CD8-positive, alpha-beta memory T cell (primary cell): ENCODE results near the gene ACYP1. TPM values are rescaled to one million over a fixed set of nuclear protein-coding genes. Genes with fewer than 3 reads are reported as not detected.

Experiments used
- CTCF ChIA-PET: fragments of 350-600 bp; sonication (Branson Sonifier 250); formaldehyde crosslinking; loops from one replicate; lab custom pipeline; 2021; ENCODE audit warnings: antibody characterized with exemption; lab: Charles Lee
- POLR2A ChIA-PET: fragments of 350-600 bp; sonication (Branson Sonifier 250); formaldehyde crosslinking; loops from one replicate; lab custom pipeline; 2021; ENCODE audit warnings: antibody characterized with exemption; lab: Charles Lee
- DNase-seq, 5 donors: peaks; one replicate each; pipeline versions ENCODE4 v3.0.0 to v3.0.0-alpha.2; 2020 to 2022; ENCODE audit warnings: mixed read lengths in 1 of 5
- H3K27ac ChIP-seq: one replicate; pipeline ENCODE4 v1.7.0; 2013; ENCODE audit warnings: low read depth, mild to moderate bottlenecking, low read length, moderate library complexity
- H3K27me3 ChIP-seq: 2 replicates; pipeline ENCODE4 v1.7.0; 2013; ENCODE audit warnings: low read length, mild to moderate bottlenecking; ENCODE audit not compliant: insufficient read depth, poor library complexity, severe bottlenecking
- H3K36me3 ChIP-seq: 2 replicates; pipeline ENCODE4 v1.7.0; 2013; ENCODE audit warnings: mild to moderate bottlenecking, low read length, moderate library complexity; ENCODE audit not compliant: insufficient read depth
- H3K4me1 ChIP-seq: 2 replicates; pipeline ENCODE4 v1.7.0; 2013; ENCODE audit warnings: mild to moderate bottlenecking, low read length, moderate library complexity; ENCODE audit not compliant: insufficient read depth
- H3K4me3 ChIP-seq: 2 replicates; pipeline ENCODE4 v1.7.0; 2013; ENCODE audit warnings: mild to moderate bottlenecking, low read length
- H3K9me3 ChIP-seq: 2 replicates; pipeline ENCODE4 v1.7.0; 2013; ENCODE audit warnings: mild to moderate bottlenecking, low read length
- H3K27ac Mint-ChIP-seq, 8 donors: one replicate each; pipeline ENCODE4 v1.8.0; 2020 to 2021; ENCODE audit warnings: mixed read lengths in 8 of 8, mild to moderate bottlenecking in 6 of 8, inconsistent platforms in 3 of 8, moderate library complexity in 3 of 8
- H3K27me3 Mint-ChIP-seq, 2 donors: one replicate each; pipeline ENCODE4 v1.8.0; 2020 to 2021; ENCODE audit warnings: mixed read lengths in 2 of 2, mild to moderate bottlenecking in 1 of 2, moderate library complexity in 1 of 2
- H3K36me3 Mint-ChIP-seq, 3 donors: one replicate each; pipeline ENCODE4 v1.8.0; 2020 to 2021; ENCODE audit warnings: mixed read lengths in 3 of 3, inconsistent platforms in 1 of 3, mild to moderate bottlenecking in 1 of 3
- H3K4me1 Mint-ChIP-seq, 3 donors: one replicate each; pipeline ENCODE4 v1.8.0; 2020 to 2021; ENCODE audit warnings: mixed read lengths in 3 of 3, inconsistent platforms in 1 of 3, mild to moderate bottlenecking in 1 of 3
- H3K4me3 Mint-ChIP-seq, 7 donors: one replicate each; pipeline ENCODE4 v1.8.0; 2020 to 2021; ENCODE audit warnings: mixed read lengths in 7 of 7, mild to moderate bottlenecking in 6 of 7, moderate library complexity in 4 of 7, inconsistent platforms in 2 of 7
- H3K9me3 Mint-ChIP-seq, 5 donors: one replicate each; pipeline ENCODE4 v1.8.0; 2020 to 2022; ENCODE audit warnings: mixed read lengths in 5 of 5, mild to moderate bottlenecking in 3 of 5, moderate library complexity in 2 of 5, inconsistent platforms in 1 of 5
- polyA plus RNA-seq: library from polyadenylated mRNA; unstranded; fragments of 300-500 nt; fragmentation: Illumina TruSeq; gene quantifications from one replicate; pipeline ENCODE4 v1.2.3, GENCODE V29; 2021
- total RNA-seq, 2 experiments: library from RNA; stranded (reverse); gene quantifications; one replicate each; pipeline ENCODE4 v1.2.3, GENCODE V29; 2021

Gene ACYP1
- total and polyA plus RNA-seq, 3 experiments from 2014 or later: 20.1 to 39.2 (median 37.4) TPM

- no peaks in the 10 kb centered on the region for H3K9me3 Mint-ChIP-seq
- peaks cover 0 to 21% (median 7%) of the 10 kb centered on the region in 3 donors for H3K36me3 Mint-ChIP-seq
- no peaks in the 10 kb centered on the region for H3K36me3 ChIP-seq
- ChIA-PET CTCF (no interaction called here), POLR2A (no interaction called here)
- H3K27ac ChIP-seq: no peak overlapping the region
- H3K27me3 ChIP-seq: no peaks in the 10 kb centered on the region
- H3K4me1 ChIP-seq: peaks cover 20% of the 10 kb centered on the region
- peak overlapping the region in 1 of 7 donors; percentile 43 for H3K4me3 Mint-ChIP-seq
- H3K4me3 ChIP-seq: no peak overlapping the region
- H3K27me3 Mint-ChIP-seq: no peaks in the 10 kb centered on the region
- H3K9me3 ChIP-seq: no peaks in the 10 kb centered on the region
- peaks cover 54 to 81% (median 69%) of the 10 kb centered on the region in 3 donors for H3K4me1 Mint-ChIP-seq
- no peak for DNase-seq
- H3K27ac Mint-ChIP-seq: no peak overlapping the region
These were observed 16.9 kb downstream of the ACYP1 start for GRCh38 chr14:75046899-75047298.

- H3K9me3 Mint-ChIP-seq: no peaks in the 10 kb centered on the region
- Histone ChIP-seq H3K4me3 (no peak overlapping the region), H3K9me3 (no peaks in the 10 kb centered on the region), H3K4me1 (peaks cover 20% of the 10 kb centered on the region), H3K27ac (no peak overlapping the region), H3K36me3 (no peaks in the 10 kb centered on the region), H3K27me3 (no peaks in the 10 kb centered on the region)
- peak overlapping the region in 1 of 7 donors; percentile 15 for H3K4me3 Mint-ChIP-seq
- ChIA-PET CTCF (no interaction called here), POLR2A (no interaction called here)
- peaks cover 50 to 77% (median 66%) of the 10 kb centered on the region in 3 donors for H3K4me1 Mint-ChIP-seq
- peaks cover 0 to 27% (median 7%) of the 10 kb centered on the region in 3 donors for H3K36me3 Mint-ChIP-seq
- no peak for DNase-seq
- H3K27me3 Mint-ChIP-seq: no peaks in the 10 kb centered on the region
- no peak overlapping the region for H3K27ac Mint-ChIP-seq
These were observed 17.5 kb downstream of the ACYP1 start for GRCh38 chr14:75046275-75046674.

GRCh38 chr14:75044752-75045151 lies 19.1 kb downstream of the ACYP1 start:
- Mint-ChIP-seq H3K4me3 (no peak overlapping the region), H3K27me3 (no peaks in the 10 kb centered on the region), H3K4me1 (peaks cover 37 to 64% (median 52%) of the 10 kb centered on the region in 3 donors), H3K27ac (no peak overlapping the region), H3K36me3 (peaks cover 0 to 31% (median 8%) of the 10 kb centered on the region in 3 donors), H3K9me3 (no peaks in the 10 kb centered on the region)
- no peak for DNase-seq
- no peaks in the 10 kb centered on the region for H3K36me3 ChIP-seq
- no peaks in the 10 kb centered on the region for H3K9me3 ChIP-seq
- H3K4me1 ChIP-seq: peaks cover 10% of the 10 kb centered on the region
- H3K27ac ChIP-seq: no peak overlapping the region
- no peak overlapping the region for H3K4me3 ChIP-seq
- H3K27me3 ChIP-seq: no peaks in the 10 kb centered on the region
- POLR2A ChIA-PET: no interaction called here
- CTCF ChIA-PET: no interaction called here

- Mint-ChIP-seq H3K4me1 (peaks cover 36 to 60% (median 48%) of the 10 kb centered on the region in 3 donors), H3K9me3 (no peaks in the 10 kb centered on the region), H3K27me3 (no peaks in the 10 kb centered on the region), H3K27ac (no peak overlapping the region), H3K36me3 (peaks cover 0 to 32% (median 8%) of the 10 kb centered on the region in 3 donors), H3K4me3 (no peak overlapping the region)
- H3K4me1 ChIP-seq: peaks cover 6% of the 10 kb centered on the region
- POLR2A ChIA-PET: no interaction called here
- no peaks in the 10 kb centered on the region for H3K27me3 ChIP-seq
- no peak for DNase-seq
- no peak overlapping the region for H3K4me3 ChIP-seq
- CTCF ChIA-PET: no interaction called here
- H3K36me3 ChIP-seq: no peaks in the 10 kb centered on the region
- H3K9me3 ChIP-seq: no peaks in the 10 kb centered on the region
- no peak overlapping the region for H3K27ac ChIP-seq
These were observed 19.5 kb downstream of the ACYP1 start for GRCh38 chr14:75044322-75044721.

GRCh38 chr14:75042035-75042434 lies 21.8 kb downstream of the ACYP1 start:
- no peak overlapping the region for H3K4me3 ChIP-seq
- H3K36me3 Mint-ChIP-seq: peaks cover 0 to 48% (median 10%) of the 10 kb centered on the region in 3 donors
- no peak for DNase-seq
- peaks cover 24 to 39% (median 29%) of the 10 kb centered on the region in 3 donors for H3K4me1 Mint-ChIP-seq
- H3K27me3 Mint-ChIP-seq: no peaks in the 10 kb centered on the region
- H3K4me1 ChIP-seq: peaks cover 4% of the 10 kb centered on the region
- H3K27ac Mint-ChIP-seq: peak overlapping the region in 1 of 8 donors; percentile 29
- H3K4me3 Mint-ChIP-seq: no peak overlapping the region
- POLR2A ChIA-PET: no interaction called here
- H3K36me3 ChIP-seq: peaks cover under 1% of the 10 kb centered on the region
- H3K27me3 ChIP-seq: no peaks in the 10 kb centered on the region
- H3K27ac ChIP-seq: no peak overlapping the region
- H3K9me3 Mint-ChIP-seq: no peaks in the 10 kb centered on the region
- CTCF ChIA-PET: no interaction called here
- H3K9me3 ChIP-seq: no peaks in the 10 kb centered on the region

- Histone ChIP-seq H3K9me3 (no peaks in the 10 kb centered on the region), H3K27me3 (no peaks in the 10 kb centered on the region), H3K4me3 (no peak overlapping the region), H3K27ac (no peak overlapping the region), H3K4me1 (peaks cover 4% of the 10 kb centered on the region), H3K36me3 (peaks cover 5% of the 10 kb centered on the region)
- H3K36me3 Mint-ChIP-seq: peaks cover 0 to 51% (median 13%) of the 10 kb centered on the region in 3 donors
- peaks cover 21 to 35% (median 25%) of the 10 kb centered on the region in 3 donors for H3K4me1 Mint-ChIP-seq
- H3K4me3 Mint-ChIP-seq: no peak overlapping the region
- peak overlapping the region in 1 of 8 donors; percentile 17 for H3K27ac Mint-ChIP-seq
- H3K27me3 Mint-ChIP-seq: no peaks in the 10 kb centered on the region
- DNase-seq: no peak
- no peaks in the 10 kb centered on the region for H3K9me3 Mint-ChIP-seq
- ChIA-PET POLR2A (no interaction called here), CTCF (no interaction called here)
These were observed 22.2 kb downstream of the ACYP1 start for GRCh38 chr14:75041613-75042012.

- Histone ChIP-seq H3K4me1 (peaks cover 4% of the 10 kb centered on the region), H3K27ac (no peak overlapping the region), H3K9me3 (no peaks in the 10 kb centered on the region), H3K27me3 (no peaks in the 10 kb centered on the region), H3K4me3 (no peak overlapping the region), H3K36me3 (peaks cover 8% of the 10 kb centered on the region)
- CTCF ChIA-PET: no interaction called here
- Mint-ChIP-seq H3K36me3 (peaks cover 0 to 52% (median 15%) of the 10 kb centered on the region in 3 donors), H3K4me1 (peaks cover 17 to 28% (median 19%) of the 10 kb centered on the region in 3 donors), H3K27me3 (no peaks in the 10 kb centered on the region), H3K9me3 (no peaks in the 10 kb centered on the region), H3K27ac (peak overlapping the region in 2 of 8 donors; percentile 33 to 50), H3K4me3 (no peak overlapping the region)
- POLR2A ChIA-PET: no interaction called here
- DNase-seq: no peak
These were observed 22.9 kb downstream of the ACYP1 start for GRCh38 chr14:75040959-75041358.

GRCh38 chr14:75040507-75040906 lies 23.3 kb downstream of the ACYP1 start:
- ChIA-PET CTCF (no interaction called here), POLR2A (no interaction called here)
- DNase-seq: no peak
- Histone ChIP-seq H3K27me3 (no peaks in the 10 kb centered on the region), H3K4me1 (peaks cover 4% of the 10 kb centered on the region), H3K36me3 (peaks cover 9% of the 10 kb centered on the region), H3K27ac (no peak overlapping the region), H3K4me3 (no peak overlapping the region), H3K9me3 (no peaks in the 10 kb centered on the region)
- Mint-ChIP-seq H3K4me1 (peaks cover 14 to 25% (median 14%) of the 10 kb centered on the region in 3 donors), H3K36me3 (peaks cover 0 to 54% (median 18%) of the 10 kb centered on the region in 3 donors), H3K9me3 (no peaks in the 10 kb centered on the region), H3K27ac (no peak overlapping the region), H3K27me3 (no peaks in the 10 kb centered on the region), H3K4me3 (no peak overlapping the region)
